GM21515 (cell line): ENCODE data around the gene ANGPTL2.

Source experiments
- ATAC-seq: cut with Tn5 transposase; IDR thresholded peaks from one replicate; pipeline ENCODE4 v1.9.1; 2021; ENCODE audit not compliant: unreplicated experiment

Gene ANGPTL2

DNA sequence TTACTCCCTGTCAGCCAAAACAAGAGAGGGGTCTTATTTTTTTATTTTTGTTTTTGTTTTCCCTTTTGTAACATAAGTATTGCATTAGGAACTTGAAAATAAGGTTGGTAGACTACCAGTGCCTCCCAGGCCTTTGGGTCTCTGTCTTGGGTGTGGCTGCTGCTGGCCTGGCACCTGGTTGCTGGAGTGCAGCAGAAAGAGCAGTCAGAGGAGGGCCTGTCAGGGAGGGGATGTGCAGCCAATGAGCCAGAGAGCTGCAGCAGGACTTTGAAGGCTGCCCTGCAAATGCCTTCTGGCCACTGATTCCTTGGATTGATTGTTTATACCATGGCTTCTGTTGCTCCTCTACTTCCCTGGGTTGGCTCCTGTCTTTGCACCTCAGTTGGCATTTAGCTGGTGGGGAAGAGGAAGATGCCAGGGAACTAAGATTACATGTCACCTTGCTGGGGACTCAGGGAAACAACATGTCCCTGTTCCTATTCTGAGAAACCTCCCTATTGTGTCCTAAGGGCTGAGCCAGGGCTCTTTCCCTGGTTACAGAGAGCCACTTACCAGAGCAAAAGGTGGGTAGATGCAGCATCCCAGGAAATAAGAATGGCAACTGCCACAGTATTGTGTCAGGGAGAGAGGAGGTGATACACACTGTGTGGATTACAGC lies 66.6 kb downstream of the ANGPTL2 start:
- ATAC-seq = no peak

DNA sequence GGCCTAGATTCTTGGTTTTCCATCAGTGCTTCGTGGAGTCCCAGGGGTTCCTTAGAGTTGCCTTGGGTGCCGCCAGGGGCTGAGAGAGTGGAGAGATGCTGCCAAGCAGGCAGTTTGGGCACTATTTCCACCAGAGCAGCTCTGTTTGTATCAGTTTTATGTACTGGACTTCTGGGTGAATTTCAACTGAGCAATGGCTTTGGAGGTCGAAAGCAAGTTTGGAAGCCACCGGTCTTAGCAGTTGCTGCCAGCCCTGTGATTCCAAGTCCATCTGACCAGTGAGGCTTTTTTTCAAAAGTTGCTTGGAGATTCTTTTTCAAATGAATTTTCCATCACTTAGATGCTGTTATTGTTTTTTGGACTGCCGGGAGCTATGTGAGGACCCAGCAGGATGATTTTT lies 68.5 kb downstream of the ANGPTL2 start:
- no peak for ATAC-seq

DNA sequence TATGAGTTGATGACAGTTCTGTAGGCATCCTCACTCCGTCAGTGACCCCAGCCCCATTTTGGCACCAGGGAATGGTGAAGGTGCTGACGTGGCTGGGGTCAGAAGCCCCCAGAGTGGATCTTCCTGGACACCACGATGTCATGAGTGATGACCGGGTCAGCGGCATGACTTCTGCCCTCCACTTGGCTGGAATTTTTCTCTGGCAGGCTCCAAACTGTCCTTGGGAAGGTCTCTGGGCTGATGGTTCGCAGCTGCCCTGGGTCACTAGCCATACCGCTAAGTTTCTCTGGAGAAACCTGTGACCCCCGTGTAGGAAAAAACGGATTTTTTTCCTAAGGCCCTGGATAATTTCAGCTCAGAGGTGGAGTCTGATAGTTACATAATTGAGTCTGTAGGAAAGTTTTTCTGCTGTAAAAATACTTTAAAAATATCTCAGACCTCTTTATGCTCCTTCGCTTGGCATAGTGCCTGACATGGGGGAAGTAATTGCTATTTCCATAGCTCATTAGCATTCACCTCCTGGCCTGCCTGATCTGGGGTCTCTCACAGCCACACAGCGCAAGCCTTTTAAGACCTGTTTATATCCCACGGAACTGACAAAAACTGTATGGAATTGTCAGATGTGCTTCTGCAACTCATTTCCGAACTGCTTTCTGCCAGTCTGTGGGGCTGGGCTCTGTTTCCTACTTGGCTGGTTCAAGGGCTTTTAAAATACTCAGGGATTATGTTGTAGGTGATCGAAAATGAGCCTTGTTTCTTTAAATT lies 69.2 kb downstream of the ANGPTL2 start:
- ATAC-seq = no peak

DNA sequence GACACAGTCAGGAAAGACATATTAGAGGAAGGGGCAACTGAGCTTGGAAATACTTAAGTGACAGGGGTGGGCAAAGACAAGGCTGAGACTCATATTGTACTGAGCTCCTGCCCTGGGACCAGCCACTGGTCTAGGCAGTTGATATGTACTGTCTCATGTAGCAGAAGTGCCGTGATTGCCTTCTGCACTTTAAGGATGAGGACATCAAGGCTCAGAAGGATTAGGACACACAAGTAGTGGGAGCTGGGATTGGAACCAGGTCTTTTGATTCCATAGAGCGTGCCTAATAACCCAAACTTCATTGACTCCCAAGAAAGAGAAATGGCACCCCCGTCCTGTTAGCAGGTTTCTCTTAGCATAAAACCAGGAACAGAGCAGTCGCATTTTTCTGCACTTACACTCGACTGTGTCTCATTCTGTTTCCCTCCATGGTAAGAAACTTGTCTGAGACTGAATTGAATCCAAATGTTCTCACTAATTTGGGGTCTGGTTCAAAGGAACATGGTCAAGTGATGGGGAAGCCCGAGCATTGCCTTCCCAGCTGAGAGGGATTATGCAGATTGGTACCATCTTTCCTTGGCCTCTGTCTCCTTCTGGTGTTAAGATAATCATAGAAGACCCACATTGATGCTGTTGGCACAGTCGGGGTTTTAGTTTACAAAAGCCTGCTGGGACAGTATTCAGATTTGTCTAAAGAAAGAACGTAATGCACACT lies 70.4 kb downstream of the ANGPTL2 start:
- no peak for ATAC-seq

- no peak for ATAC-seq
Observed at GRCh38 chr9:127050591-127051001, 71.8 kb downstream of the ANGPTL2 start.

DNA sequence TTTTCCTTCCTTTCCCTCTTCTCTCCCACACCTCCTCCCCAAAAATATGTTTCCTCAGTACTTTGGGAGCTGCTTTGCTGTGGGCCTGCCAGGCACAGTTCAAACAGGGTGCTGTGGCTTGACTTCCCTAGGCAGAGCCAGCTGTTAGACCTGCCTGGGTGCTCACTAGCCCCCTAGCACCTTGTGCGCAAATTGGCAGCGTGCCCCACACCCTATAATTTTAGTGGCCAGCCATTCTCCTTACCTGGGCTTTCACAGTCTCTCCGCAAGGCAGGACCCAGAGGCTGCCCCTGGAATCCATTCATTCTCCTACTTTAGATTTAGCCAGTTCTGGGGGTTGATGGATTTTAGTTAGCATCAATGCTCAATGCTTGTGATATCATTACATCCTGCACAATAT lies 72.3 kb downstream of the ANGPTL2 start:
- no peak for ATAC-seq

DNA sequence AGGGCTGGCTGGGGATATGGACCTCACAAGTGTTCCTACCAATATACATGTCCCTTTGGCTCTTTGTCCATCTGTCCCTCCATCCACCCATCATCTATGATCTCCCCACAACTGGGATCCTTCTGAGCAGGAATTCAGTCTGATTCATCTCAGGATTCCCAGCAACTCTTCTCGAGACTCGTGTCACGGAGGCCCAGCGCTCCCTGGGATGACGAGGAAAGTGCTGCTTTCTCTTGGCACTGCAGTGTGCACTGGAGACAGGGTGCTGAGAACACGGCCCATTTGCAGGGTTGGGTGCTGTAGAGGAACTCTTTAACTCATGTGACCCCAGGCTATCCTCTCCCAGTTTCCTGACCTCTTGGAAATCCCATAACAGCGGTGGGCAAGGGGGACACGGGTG lies 72.9 kb downstream of the ANGPTL2 start:
- no peak for ATAC-seq

- no peak for ATAC-seq
Observed at GRCh38 chr9:127049044-127049443, 73.4 kb downstream of the ANGPTL2 start.

- no peak for ATAC-seq
Observed at GRCh38 chr9:127047971-127048370, 74.5 kb downstream of the ANGPTL2 start.

DNA sequence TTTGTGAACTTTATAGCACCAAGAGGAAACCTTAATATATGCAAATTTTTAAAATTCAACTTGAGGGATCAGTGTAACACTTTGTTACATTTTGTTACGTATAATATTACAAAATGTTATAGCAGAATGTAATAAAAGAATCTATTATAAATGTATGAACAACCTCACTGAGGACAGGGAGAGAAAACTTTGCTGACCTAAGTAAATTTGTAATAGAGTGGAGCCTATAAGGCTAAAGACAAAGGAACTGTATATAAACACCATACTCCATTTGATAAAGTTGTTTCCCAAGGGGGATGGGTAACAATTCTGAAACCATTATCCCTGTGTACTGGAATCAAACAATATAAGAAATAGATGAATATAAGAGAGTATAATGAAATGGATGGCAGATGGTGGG lies 77.3 kb downstream of the ANGPTL2 start:
- no peak for ATAC-seq

DNA sequence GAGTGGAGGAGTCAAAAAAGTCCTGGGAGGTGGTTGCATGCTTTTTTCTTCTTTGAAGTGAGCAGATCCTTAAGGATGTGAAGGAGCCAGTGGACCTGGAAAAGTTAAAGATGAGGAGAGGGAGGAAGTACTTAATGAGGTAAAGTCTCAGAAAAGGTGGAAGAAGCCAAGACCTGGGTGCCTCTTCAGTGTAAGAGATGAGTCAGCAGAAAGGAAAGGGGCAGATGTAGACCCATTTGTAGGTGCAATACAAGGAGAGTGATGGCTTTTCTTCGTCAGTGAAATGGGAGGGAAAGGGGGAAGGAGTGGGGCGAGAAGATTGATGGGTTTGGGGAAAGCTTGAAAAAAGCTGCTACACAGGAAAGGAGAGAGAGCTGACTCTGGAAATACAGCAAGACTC lies 82.9 kb downstream of the ANGPTL2 start:
- no peak for ATAC-seq

DNA sequence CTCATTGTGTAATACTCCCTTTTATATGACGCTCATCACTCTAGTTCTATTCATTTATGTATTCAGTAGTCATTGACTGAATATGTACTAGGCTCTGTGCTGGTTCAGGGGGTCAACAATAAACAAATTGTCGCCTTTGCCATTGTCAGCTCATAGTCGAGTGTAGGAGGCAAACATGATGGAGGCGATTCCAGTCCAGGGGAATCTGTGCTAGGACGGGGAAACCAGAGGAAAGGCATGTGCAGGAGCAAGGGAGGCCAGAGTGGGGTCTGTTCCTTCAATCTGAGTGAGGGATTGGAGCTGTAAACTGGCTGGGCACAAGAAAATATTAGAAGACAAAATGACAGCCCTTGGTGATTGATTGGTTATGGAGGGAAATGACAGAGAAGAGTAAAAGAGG lies 83.9 kb downstream of the ANGPTL2 start:
- ATAC-seq = no peak
